Left kidney (tissue), 2 donors: ENCODE data around the gene DENND10. TPM values are rescaled to one million over a fixed set of nuclear protein-coding genes. Genes with fewer than 3 reads are reported as not detected.
A peak's percentile ranks its signal among the peaks of the same experiment; 100 is the strongest.
"Not testable (repeated sequence)": the region's sequence is repeated elsewhere in the genome, so short reads cannot be mapped to it uniquely, and the experiment has no call there.

Experiments used
- DNase-seq: peaks from one replicate; pipeline ENCODE4 v3.0.0-alpha.2; 2013
- polyA plus RNA-seq: library from polyadenylated mRNA; unstranded; fragments of 120-200 nt; gene quantifications from one replicate; pipeline ENCODE4 v1.2.1, GENCODE V29; 2013; ENCODE audit not compliant: insufficient read length

The DENND10 gene
- polyA plus RNA-seq, 1 donor: 63.3 TPM

DNA sequence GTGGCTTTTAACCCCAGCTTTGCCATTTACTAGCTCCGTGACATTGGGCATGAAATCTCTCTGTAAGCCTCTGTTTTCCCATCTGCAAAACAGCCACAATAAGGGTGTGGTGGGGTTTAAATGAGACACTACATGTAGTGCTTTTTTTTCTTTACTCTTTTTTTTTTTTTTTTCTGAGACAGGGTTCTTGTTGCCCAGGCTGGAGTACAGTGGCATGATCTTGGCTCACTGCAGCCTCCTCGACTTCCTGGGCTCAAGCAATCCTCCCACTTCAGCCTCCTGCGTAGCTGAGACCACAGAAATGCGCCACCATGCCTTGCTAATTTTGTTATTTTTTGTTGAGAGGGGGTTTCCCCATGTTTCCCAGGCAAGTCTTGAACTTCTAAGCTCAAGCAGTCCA, 8.3 kb upstream of the DENND10 start:
- no peak for DNase-seq

DNA sequence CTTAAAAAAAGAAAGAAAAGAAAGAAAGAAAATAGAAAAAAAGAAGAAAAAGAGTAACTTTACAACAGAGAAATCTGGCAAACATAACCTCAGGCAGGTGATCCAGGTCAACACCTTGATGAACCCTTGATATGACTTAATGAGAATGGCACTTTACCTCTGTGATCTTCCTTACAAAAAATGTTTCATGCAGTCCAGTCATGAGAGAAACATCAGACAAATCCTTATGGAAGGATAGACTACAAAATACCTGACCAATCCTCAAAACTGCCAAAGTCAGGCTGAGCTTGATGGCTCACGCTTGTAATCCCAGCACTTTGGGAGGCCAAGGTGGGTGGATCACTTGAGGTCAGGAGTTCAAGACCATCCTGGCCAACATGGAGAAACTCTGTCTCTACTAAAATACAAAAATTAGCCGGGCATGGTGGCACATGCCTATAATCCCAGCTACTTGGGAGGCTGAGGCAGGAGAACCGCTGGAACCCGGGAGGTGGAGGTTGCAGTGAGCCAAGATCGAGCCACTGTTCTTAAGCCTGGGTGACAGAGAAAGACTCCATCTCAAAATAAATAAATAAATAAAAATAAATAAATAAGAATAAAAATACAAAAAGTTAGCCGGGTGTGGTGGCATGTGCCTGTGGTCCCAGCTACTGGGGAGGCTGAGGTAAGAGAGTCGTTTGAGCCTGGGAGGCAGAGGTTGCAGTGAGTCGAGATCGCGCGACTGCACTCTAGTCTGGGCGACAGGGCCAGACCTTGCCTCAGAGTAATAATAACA, 7.1 kb upstream of the DENND10 start:
- DNase-seq: not testable (repeated sequence)

DNA sequence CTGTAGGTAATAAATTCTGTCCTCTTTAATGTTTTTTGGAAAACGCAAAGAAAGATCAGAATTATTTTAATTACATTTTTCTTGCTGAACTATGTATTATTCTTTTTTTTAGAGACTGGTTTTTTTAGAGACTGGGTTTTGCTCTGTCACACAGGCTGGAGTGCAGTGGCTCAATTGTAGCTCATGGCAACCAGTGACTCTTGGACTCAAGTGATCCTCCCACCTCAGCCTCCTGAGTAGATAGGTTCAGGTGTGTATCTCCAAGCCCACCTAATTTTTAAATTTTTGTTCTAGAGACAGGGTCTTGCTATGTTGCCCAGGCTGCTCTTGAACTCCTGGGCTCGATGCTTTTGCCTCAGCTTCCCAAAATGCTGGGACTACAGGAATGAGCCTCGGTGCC, 5.3 kb upstream of the DENND10 start:
- DNase-seq: no peak

DNA sequence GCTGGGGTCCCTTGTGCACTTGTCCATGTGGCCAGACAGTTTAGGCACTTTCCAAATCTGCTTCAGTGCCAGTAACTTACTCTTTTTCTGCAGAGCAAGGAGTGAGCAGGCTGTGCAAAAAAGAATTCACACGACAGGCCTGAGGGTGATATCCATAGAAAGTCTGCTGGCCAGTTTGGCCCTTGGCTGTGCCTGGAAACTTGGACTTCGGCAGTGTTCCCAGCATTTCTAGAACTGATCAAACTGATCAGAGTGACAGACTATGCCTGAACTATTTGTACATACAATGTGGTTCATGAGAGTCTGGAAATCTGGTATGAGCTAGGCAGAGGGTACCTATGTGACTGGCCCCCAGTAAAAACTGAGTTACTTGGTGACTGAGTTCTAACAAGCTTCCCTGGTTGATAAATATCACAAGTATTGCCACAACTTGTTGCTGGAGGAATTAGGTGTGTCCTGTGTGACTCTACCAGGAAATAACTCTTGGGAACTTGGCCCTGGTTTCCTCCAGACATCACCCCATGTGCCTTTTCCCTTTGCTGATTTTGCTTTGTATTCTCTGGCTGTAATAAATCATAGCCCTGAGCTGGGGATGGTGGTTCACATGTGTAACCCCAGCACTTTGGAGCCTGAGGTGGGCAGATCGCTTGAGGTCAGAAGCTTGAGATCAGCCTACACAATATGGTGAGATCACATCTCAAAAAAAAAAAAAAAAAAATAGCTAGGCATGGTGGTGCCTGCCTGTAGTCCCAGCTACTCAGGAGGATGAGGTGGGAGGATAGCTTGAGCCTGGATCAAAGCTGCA, 3.3 kb upstream of the DENND10 start:
- no peak for DNase-seq

DNA sequence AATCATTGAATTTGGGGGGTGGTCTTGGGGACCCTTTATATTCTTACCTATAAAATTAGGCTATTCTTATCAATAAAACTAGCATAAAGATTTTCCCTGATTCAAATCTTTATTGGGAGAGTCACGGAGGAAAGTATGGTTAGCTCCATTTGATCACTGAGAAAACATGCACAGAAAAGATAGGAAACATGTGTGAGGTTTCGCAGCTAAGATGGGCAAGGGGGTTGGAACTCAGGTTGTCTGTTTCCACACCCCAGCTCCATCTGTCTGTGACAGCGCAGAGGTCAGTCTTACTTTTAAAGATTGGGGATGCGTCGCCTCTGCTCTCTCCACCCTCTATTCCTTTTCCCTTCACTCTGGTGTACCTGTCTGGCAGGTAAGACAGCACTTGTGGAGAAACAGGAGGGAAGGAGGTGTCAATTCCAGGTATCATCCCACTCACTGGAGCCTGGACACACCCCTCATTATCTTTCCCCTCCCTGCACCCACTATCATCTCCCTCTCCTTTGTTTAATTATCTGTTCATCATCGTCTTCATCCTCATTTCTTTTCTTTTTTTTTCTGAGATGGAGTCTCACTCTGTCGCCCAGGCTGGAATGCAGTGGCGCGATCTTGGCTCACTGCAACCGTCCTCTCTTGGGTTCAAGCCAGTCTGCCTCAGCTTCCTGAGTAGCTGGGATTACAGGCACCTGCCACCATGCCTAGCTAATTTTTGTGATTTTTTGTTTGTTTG, 2.4 kb upstream of the DENND10 start:
- no peak for DNase-seq

DNA sequence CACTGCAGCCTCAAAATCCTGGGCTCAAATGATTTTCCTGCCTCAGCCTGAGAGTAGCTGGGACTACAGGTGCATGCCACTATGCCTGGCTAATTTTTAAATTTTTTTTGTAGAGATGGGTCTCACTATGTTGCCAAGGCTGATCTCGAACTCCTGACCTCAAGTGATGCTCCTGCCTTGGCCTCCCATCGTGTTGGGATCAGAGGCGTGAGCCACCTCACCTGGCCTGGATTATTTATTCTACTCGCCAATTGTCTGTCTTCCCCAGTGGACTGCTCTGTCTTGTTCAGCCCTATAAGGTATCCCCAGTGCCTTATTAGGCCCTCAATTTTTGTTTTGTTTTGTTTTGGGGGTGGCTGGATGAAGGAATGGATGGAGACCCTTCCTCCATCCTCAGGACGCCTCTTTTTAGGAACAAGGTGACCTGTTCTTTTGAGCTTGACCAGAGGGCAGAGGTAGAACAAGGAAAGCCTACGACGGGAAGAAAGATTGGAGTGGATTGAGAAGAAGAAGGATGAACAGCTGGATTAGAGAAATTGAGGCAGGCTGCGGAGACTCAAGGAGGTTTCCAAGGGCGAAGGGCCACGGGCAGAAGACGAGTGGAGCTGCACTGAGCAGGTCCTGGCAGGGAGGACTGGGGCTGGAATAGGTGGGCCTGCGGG, 541 bp upstream of the DENND10 start:
- DNase-seq: no peak

DNA sequence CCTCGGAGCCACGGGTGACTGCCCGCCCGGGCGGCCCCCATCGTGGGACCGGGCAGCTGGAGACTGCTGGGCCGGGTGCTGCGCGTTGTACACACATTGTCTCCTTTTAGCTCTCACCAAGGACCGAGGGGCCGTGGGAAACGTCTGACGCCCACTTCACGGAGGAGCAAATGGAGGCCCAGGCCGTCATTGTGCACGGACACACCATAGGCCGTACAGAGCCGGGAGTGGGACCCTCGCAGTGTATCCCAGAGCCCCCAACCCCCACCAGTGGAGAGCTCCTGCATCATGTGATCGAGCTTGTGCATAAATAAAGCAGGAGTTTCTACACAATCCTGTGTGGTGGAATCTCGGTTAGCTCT, 722 bp downstream of the DENND10 start:
- peak; percentile 29 for DNase-seq

DNA sequence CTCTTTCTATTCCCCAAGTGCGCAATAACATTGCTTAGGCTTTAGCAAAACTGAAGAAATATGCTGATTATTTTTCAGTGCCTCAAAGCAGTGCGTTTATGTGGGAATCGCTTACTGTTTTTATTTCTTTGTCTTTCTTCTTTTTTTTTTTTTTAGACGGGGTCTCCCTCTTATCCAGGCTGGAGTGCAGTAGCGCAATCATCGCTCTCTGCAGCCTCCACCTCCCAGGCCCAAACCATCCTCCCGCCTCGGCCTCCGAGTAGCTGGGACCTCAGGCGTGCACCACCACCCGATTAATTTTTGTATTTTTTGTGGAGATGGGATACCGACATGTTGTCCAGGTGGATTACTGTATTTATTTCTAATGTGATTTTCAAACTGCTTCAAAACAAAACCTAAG, 1.2 kb downstream of the DENND10 start:
- DNase-seq: no peak

DNA sequence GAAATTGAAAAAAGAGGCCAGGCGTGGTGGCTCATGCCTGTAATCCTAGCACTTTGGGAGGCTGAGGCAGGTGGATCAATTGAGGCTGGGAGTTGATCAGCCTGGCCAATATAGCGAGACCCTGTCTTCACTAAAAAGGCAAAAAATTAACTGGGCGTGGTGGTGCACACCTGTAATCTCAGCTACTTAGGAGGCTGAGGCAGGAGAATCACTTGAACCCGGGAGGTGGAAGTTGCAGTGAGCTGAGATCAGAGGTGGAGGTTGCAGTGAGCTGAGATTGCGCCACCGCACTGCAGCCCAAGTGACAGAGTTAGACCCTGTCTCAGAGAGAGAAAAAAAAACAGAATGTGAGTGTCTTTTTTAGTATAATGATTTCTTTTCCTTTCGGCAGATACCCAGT, 2.0 kb downstream of the DENND10 start:
- not testable (repeated sequence) for DNase-seq

DNA sequence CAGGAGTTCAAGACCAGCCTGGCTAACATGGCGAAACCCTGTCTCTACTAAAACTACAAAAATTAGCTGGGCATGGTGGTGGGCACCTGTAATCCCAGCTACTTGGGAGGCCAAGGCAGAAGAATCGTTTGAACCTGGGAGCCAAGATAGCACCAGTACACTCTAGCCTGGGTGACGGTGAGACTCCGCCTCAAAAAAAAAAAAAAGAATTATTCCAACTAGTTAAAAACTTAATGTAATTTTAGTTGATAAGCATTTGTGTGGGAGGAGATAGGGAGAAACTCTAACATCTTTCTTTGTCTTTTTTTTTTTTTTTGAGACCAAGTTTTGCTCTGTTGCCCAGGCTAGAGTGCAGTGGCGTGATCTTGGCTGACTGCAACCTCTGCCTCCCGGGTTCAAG, 3.2 kb downstream of the DENND10 start:
- DNase-seq: not testable (repeated sequence)

DNA sequence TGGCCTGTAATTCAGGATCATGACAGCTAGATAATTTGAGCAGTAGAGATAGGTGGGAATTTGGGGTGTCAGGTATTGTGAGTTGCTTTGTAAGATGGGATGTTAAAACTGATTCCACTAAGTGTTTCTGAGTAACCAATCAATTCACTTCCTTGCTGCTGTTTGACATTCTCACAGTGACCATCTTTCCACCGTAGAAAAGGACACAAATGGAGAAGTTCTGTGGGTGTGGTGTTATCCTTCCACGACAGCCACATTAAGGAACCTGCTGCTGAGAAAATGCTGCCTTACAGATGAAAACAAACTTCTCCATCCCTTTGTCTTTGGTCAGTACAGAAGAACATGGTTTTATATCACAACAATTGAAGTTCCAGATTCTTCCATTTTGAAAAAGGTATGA, 3.9 kb downstream of the DENND10 start:
- not testable (repeated sequence) for DNase-seq

DNA sequence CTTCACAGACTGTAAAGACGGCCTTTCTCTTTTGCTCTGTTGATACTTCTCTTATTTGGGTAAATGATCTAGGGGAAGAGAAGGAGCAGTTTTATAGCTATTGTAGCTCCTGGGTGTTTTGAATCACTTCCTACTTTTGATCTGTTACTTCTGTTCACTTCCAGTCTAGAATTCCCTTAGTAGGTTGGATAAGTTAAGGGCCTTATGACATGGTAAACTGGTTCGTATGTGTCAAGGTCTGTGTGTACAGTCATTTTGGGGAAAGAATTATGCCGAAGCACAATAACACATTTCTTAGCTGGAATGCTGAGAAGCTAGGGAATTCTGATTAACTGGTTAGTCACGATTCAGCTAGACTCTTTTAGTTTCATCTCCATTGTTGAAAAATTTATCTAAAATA, 8.1 kb downstream of the DENND10 start:
- no peak for DNase-seq

DNA sequence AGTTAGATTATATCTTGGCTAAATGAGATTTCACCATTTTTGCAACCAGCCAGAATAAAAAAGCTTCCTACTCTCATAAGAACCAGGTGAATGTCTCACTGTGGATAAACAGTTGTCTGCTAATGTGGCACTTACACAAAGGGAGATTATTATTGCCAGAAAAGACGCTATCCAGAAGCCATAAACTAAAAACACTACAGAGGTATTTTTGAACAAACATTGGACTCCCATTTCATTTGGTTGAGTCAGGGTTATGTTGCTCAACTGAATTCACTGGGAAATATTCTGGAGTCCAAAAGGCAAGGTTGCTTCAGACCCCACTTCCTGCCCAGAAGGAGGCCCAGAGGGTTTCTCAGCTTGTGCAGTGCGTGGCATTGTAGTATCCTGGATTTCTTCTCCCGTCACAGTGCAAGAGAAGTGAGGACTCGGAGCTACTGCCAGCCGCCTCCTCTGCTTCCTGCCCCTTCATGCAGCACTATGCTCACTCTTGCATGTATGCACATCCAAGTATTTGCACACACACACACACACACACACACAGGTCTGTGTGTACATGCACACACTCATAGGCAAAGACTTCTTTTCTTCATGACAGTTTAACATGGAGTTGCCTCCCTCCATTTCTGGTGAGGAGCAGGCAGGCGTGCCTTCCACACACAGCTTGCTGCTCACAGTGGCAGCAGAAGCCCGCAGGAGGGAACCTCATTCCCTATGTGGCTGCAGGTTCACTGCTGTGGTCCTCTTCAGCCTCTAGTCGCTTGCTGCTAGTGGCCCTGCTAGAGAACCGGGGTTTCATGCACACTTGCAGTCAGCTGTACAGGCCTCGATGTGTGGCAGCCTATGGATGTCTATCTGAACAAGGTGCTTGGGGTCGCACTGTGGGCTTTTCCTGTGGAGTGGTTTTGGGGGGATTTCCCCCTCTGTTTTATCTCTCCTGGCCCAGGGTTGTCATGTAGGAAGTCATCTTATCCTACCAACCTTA, 10.1 kb downstream of the DENND10 start:
- no peak for DNase-seq

DNA sequence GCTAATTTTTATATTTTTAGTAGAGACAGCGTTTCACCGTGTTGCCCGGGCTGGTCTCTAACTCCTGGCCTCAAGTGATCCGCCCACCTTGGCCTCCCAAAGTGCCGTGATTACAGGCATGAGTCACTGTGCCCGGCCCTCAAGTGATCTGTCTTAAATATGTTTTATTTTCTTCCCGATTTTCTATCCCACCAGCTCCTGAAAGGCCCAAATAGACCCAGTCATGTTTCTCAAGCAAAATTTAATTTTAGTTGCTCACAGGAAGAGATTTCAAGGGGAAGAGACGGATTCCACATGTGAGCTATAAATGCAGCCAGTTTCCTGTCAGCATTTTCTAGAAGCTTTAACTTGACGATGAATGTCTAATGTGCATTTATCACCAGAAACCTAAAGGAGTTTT, 12.0 kb downstream of the DENND10 start:
- no peak for DNase-seq

DNA sequence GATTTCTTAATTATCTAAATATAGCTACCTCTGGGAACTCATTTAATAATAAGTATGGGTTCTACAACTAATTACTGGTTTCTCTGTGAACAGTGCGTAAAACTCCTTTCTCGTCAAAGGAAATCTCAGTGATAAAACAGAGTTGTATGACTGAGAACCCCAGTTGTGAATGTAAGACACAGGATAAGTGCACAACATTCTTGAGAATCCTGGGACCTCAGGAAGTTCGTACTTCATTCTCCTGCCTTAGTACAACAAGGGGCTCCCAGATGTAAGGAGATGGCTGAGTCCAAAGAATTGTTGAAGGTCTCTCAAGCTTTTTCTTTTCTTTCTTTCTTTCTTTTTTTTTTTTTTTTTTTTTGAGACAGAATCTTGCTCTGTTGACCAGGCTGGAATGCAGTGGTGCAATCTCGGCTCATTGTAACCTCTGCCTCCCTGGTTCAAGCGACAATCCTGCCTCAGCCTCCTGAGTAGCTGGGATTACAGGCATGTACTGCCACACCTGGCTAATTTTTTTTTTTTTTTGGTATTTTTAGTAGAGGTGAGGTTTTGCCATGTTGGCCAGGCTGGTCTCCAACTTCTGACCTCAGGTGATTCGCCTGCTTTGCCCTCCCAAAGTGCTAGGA, 12.5 kb downstream of the DENND10 start:
- DNase-seq: no peak

DNA sequence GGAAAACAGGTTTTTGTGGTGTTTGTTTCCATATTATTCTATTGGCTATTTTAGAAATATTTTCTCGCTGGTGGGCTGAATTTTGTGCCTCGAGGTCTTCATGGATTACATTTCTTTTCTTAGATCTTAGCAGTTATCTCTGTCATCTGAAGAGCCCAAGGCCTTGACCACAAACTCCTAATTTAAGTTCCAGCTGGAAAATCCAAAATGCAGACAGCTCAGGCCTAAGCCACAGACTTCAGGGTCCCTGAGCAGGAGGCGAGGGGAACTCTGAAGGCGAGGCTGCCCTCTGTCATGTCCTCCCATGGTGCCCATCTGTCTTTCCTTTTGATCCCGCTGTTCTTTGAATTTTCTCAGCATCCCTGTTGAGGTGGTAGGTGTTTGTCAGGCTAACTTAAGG, 14.3 kb downstream of the DENND10 start:
- no peak for DNase-seq

DNA sequence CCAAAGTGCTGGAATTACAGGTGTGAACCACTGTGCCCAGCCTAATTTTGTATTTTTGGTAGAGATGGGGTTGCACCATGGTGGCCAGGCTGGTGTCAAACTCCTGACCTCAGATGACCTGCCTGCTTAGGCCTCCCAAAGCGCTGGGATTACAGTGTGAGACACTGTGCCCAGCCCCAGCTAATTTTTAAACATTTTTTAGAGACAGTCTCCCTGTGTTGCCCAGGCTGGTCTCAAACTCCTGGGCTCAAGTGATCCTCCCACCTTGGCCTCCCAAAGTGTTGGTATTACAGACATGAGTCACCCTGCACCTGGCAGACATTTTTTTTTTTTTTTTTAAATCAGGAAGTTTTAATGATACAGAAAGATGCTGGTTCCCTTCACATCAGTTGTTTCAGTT, 15.5 kb downstream of the DENND10 start:
- no peak for DNase-seq

DNA sequence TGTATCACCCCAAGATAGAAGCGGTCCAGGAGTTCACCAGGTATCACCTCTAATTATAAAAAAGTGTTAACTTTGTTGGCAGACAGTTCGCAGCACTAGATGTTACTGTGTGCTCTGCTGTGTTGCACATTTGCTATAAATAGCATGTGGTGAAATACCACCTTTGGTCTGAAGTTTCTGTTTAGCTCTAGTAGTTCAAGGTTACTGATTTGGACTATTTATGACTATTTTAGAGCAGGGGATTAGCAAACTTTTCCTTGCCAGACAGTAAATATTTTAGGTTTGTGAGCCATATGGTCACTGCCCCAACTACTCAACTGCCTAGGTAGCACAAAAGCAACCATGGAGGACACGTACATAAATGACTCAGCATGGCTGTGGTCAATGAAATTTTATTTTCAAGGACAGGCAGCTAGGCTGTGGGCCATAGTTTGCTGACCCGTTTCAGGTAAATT, 16.5 kb downstream of the DENND10 start:
- no peak for DNase-seq

DNA sequence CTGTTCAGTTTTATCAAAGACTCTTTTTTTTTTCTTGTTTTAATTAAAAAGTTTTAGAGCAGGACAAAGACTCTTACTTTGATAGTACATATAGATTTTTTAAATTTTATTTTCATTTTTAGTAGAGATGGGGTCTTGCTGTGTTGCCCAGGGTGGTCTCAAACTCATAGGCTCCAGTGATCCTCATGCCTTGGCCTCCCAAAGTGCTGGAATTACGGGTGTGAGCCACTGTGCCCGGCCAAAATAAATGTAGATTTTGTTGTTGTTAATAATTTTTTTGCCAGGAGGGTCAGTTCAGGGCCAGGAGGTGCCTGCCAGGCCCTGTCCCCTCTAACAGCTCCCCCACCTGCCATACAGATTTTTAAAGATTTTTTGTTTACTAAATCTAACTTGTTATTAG, 17.0 kb downstream of the DENND10 start:
- no peak for DNase-seq

DNA sequence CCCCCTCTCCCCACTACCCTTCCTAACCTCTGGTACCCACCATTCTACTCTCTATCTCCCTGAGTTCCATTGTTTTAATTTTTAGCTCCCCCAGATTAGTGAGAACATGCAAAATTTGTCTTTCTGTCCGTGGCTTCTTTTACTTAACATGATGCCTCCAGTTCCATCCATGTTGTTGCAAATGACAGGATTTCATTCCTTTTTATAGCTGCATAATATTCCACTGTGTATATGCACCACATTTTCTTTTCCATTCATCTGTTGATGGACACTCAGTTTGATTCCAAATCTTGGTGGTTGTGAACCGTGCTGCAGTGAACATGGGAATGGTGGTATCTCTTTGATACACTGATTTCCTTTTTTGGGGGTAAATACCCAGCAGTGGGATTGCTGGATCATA, 22.0 kb downstream of the DENND10 start:
- DNase-seq: no peak

DNA sequence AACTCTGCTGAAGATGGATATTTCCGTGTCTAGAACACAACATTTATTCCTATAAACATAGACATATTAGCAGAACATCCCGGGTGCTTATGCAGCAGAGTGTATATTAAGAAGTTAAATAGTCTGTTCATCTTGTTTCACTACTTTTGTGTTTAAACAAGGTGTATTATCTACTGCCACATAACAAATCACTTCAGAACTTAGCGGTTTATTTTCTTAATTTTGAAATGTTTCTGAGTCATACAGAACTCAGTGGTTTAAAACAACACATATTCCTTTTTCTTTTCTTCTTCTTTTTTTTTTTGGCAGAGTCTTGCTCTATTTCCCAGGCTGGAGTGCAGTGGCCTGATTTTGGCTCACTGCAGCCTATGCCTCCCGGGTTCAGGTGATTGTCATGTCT, 25.8 kb downstream of the DENND10 start:
- DNase-seq: no peak
